DND-41 (cell line): ENCODE results near the gene LAMA4.

Experiments used
- CTCF ChIP-seq: IDR thresholded peaks from 2 replicates; pipeline ENCODE4 v1.5.1; 2012; ENCODE audit warnings: borderline replicate concordance, low read length, moderate library complexity, mild to moderate bottlenecking; ENCODE audit not compliant: poor library complexity, severe bottlenecking; ENCODE audit errors: extremely low read depth
- EZH2 ChIP-seq: IDR thresholded peaks from 3 replicates; pipeline ENCODE4 v1.6.1; 2012; ENCODE audit warnings: borderline replicate concordance, low read depth, mild to moderate bottlenecking, moderate library complexity, low read length, inconsistent platforms; ENCODE audit not compliant: severe bottlenecking

- no peak for TF ChIP-seq CTCF
- no peak for TF ChIP-seq EZH2
These were observed 21.5 kb downstream of the LAMA4 start for GRCh38 chr6:112232845-112233256.
